DOHH2 (cell line): ENCODE results near the gene TCF12.

Experiments used
- EZH2phosphoT487 ChIP-seq: fragments of 200-600 bp; sonication (generic); IDR thresholded peaks from 2 replicates; pipeline ENCODE4 v1.6.1; 2017; ENCODE audit warnings: borderline replicate concordance, mild to moderate bottlenecking, antibody characterized with exemption, low read length, moderate library complexity, mixed read lengths
- TF ChIP-seq, protein P1 (sequence below): fragments of 200-600 bp; sonication (generic); IDR thresholded peaks from one replicate; pipeline ENCODE4 v1.5.1; 2014; ENCODE audit warnings: antibody characterized with exemption, mild to moderate bottlenecking, low read depth, low read length; ENCODE audit not compliant: poor library complexity, severe bottlenecking

DNA sequence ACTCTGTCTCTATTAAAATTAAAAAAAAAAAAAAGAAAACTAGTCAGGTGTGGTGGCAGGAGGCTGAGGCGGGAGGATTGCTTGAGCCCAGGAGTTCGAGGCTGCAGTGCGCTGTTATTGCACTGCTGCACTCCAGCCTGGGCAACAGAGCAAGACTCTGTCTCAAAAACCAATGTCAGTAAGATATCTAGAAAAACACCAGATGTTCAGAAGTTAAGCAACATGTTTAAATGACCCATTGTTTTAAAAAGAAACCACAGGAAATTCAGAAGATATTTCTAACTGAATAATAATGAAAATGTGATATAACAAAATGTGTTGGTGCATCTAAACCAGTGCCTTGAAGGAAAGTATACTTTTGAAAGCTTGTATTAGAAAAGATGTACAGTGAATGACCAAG lies 254.5 kb downstream of the TCF12 start:
- TF ChIP-seq, protein P1, sequence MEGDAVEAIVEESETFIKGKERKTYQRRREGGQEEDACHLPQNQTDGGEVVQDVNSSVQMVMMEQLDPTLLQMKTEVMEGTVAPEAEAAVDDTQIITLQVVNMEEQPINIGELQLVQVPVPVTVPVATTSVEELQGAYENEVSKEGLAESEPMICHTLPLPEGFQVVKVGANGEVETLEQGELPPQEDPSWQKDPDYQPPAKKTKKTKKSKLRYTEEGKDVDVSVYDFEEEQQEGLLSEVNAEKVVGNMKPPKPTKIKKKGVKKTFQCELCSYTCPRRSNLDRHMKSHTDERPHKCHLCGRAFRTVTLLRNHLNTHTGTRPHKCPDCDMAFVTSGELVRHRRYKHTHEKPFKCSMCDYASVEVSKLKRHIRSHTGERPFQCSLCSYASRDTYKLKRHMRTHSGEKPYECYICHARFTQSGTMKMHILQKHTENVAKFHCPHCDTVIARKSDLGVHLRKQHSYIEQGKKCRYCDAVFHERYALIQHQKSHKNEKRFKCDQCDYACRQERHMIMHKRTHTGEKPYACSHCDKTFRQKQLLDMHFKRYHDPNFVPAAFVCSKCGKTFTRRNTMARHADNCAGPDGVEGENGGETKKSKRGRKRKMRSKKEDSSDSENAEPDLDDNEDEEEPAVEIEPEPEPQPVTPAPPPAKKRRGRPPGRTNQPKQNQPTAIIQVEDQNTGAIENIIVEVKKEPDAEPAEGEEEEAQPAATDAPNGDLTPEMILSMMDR, result no peak
- TF ChIP-seq EZH2phosphoT487, result no peak
